GM12878 (cell line): ENCODE results near the gene SNRPD3. TPM values are rescaled to one million over a fixed set of nuclear protein-coding genes. Genes with fewer than 3 reads are reported as not detected.

ENCODE experiments used
- ATAC-seq: fragments of 200-7000 bp; cut with Tn5 transposase; 3 replicates; pipeline ENCODE4 v1.9.1; 2020; ENCODE audit warnings: mild to moderate bottlenecking, moderate library complexity
- BruUV-seq: library from RNA; stranded (reverse); fragments of 400-500 nt; replicated peaks from 2 replicates; lab custom pipeline; 2021; lab: Mats Ljungman, UMichigan
- CTCF ChIA-PET: fragments of 300-600 bp; sonication (Branson Sonifier 250); formaldehyde crosslinking; extraction: SDS; loops from one replicate; lab custom pipeline; 2021; ENCODE audit warnings: inconsistent platforms; lab: Yijun Ruan, JAX
- POLR2A ChIA-PET: fragments of 350-600 bp; formaldehyde crosslinking; extraction: SDS; loops from one replicate; lab custom pipeline; 2021; ENCODE audit warnings: inconsistent platforms; lab: Charles Lee
- RAD21 ChIA-PET: fragments of 300-600 bp; sonication (Branson Sonifier 250); formaldehyde crosslinking; loops from one replicate; lab custom pipeline; 2023; ENCODE audit warnings: antibody characterized with exemption; ENCODE audit not compliant: unreplicated experiment; lab: Charles Lee
- SMC1A ChIA-PET: fragments of 300-600 bp; sonication (Branson Sonifier 250); formaldehyde crosslinking; loops from one replicate; lab custom pipeline; 2023; ENCODE audit not compliant: unreplicated experiment, uncharacterized antibody; lab: Charles Lee
- DNase-seq: peaks from one replicate; pipeline ENCODE4 v3.0.0-alpha.2; 2011; ENCODE audit warnings: low read depth, low spot score
- FAIRE-seq: peaks from 3 replicates; lab custom pipeline; 2011; peaks lifted over from hg19 to GRCh38; lab: Jason Lieb, UNC
- H2AFZ ChIP-seq: 2 replicates; pipeline ENCODE4 v1.6.0; 2011; ENCODE audit warnings: low read depth, low read length, control low read depth; ENCODE audit not compliant: control insufficient read depth
- H3K27ac ChIP-seq: 2 replicates; pipeline ENCODE4 v1.5.1; 2011; ENCODE audit warnings: control low read depth; ENCODE audit not compliant: control insufficient read depth, insufficient read depth
- H3K27me3 ChIP-seq, 2 experiments: replicated peaks in 1 of 2; 2 replicates each; pipeline versions ENCODE4 v1.6.0 to v1.6.1; 2011; ENCODE audit warnings: low read length in 1 of 2; ENCODE audit not compliant: control insufficient read depth in 2 of 2, insufficient read depth in 2 of 2
- H3K36me3 ChIP-seq, 2 experiments: 2 replicates each; pipeline ENCODE4 v1.5.1; 2011; ENCODE audit warnings: low read length in 1 of 2; ENCODE audit not compliant: control insufficient read depth in 2 of 2, insufficient read depth in 2 of 2
- H3K4me1 ChIP-seq: 2 replicates; pipeline ENCODE4 v1.6.1; 2011; ENCODE audit warnings: mild to moderate bottlenecking, low read length, moderate library complexity, mixed read lengths; ENCODE audit not compliant: control insufficient read depth, insufficient read depth
- H3K4me2 ChIP-seq: 2 replicates; pipeline ENCODE4 v1.6.0; 2011; ENCODE audit warnings: control low read depth; ENCODE audit not compliant: control insufficient read depth, insufficient read depth
- H3K4me3 ChIP-seq: fragments of 200-600 bp; sonication (generic); 2 replicates; pipeline ENCODE4 v1.5.1; 2016
- H3K79me2 ChIP-seq: 2 replicates; pipeline ENCODE4 v1.6.0; 2011; ENCODE audit warnings: low read length; ENCODE audit not compliant: control insufficient read depth, insufficient read depth
- H3K9ac ChIP-seq: 2 replicates; pipeline ENCODE4 v1.8.0; 2011; ENCODE audit warnings: low read length, control low read depth, mixed read lengths; ENCODE audit not compliant: control insufficient read depth, insufficient read depth
- H3K9me3 ChIP-seq: replicated peaks from 3 replicates; pipeline ENCODE4 v1.5.1; 2011; ENCODE audit warnings: mild to moderate bottlenecking, low read length; ENCODE audit not compliant: control insufficient read depth, insufficient read depth
- H4K20me1 ChIP-seq: 2 replicates; pipeline ENCODE4 v1.6.0; 2011; ENCODE audit not compliant: control insufficient read depth, insufficient read depth
- FOXM1 ChIP-seq: IDR thresholded peaks from 2 replicates; pipeline ENCODE4 v1.6.1; 2012; ENCODE audit warnings: low read depth, mild to moderate bottlenecking, inconsistent platforms, low read length, moderate library complexity
- NFYB ChIP-seq: IDR thresholded peaks from 2 replicates; pipeline ENCODE4 v1.6.1; 2011; ENCODE audit warnings: low read depth, mild to moderate bottlenecking, low read length, improper control_type of control experiment, moderate library complexity; ENCODE audit not compliant: insufficient read depth
- POU2F2 ChIP-seq: IDR thresholded peaks from 3 replicates; pipeline ENCODE4 v1.6.1; 2011; ENCODE audit warnings: low read depth, mild to moderate bottlenecking, low read length, borderline replicate concordance
- SMAD5 ChIP-seq: IDR thresholded peaks from 2 replicates; pipeline ENCODE4 v1.6.1; 2016; ENCODE audit warnings: antibody characterized with exemption, low read depth
- SRF ChIP-seq, 2 experiments: IDR thresholded peaks; 2 replicates each; pipeline ENCODE4 v1.6.1; 2011; ENCODE audit warnings: low read depth in 2 of 2, low read length in 2 of 2, mild to moderate bottlenecking in 1 of 2, moderate library complexity in 1 of 2
- SUZ12 ChIP-seq: fragments of 200-600 bp; sonication (generic); IDR thresholded peaks from one replicate; pipeline ENCODE4 v1.6.1; 2018; ENCODE audit warnings: antibody characterized with exemption, mild to moderate bottlenecking; ENCODE audit not compliant: unreplicated experiment
- TAF1 ChIP-seq: IDR thresholded peaks from 2 replicates; pipeline ENCODE4 v1.6.1; 2011; ENCODE audit warnings: mild to moderate bottlenecking, low read depth, low read length, borderline replicate concordance
- TCF7 ChIP-seq: IDR thresholded peaks from 2 replicates; pipeline ENCODE4 v1.6.1; 2014; ENCODE audit warnings: antibody characterized with exemption, borderline replicate concordance
- WGBS: methylation state at CpG from one replicate; pipeline ENCODE4 v1.1.6; 2016; ENCODE audit warnings: low lambda C conversion rate; ENCODE audit not compliant: insufficient replicate concordance, insufficient coverage; ENCODE audit errors: missing lambda C conversion rate; 5-methylcytosine and 5-hydroxymethylcytosine counted together
- in situ Hi-C: fragments of 300-500 bp; cut with MboI; formaldehyde crosslinking; loops from 9 replicates; pipeline ENCODE4 v1.14.3; 2018; ENCODE audit warnings: mixed read lengths
- intact Hi-C: fragments of 100-400 bp; cut with micrococcal nuclease; formaldehyde crosslinking; loops from one replicate; pipeline ENCODE4 v1.14.2; 2022; ENCODE audit not compliant: unreplicated experiment
- polyA plus RNA-seq, 11 experiments: library from polyadenylated mRNA; depleted of rRNA in 4 of 11; unstranded in 6 of 11; stranded (reverse) in 5 of 11; fragments of >200 nt; fragmentation: Nextera tagmentation in 4 of 11; fragmentation: Illumina TruSeq in 1 of 11; extraction: Ambion mirVana in 4 of 11; extraction: Trizol in 1 of 11; gene quantifications; 1 replicate in 1 of 11; 2 replicates in 10 of 11; pipeline versions ENCODE4 v1.2.1 to v1.2.3, GENCODE V29; 2011 to 2016; ENCODE audit warnings: inconsistent platforms in 2 of 11, missing spikeins in 2 of 11, low read depth in 1 of 11
- total RNA-seq, 4 experiments: library from RNA; depleted of rRNA in 3 of 4; stranded (reverse); fragments of >200 nt in 3 of 4; fragmentation: Illumina TruSeq in 1 of 4; extraction: Trizol in 1 of 4; gene quantifications; 2 replicates each; pipeline versions ENCODE4 v1.2.1 to v1.2.3, GENCODE V29; 2013 to 2021
- TF ChIP-seq, protein P1 (sequence below): IDR thresholded peaks from 2 replicates; pipeline ENCODE4 v1.6.1; 2011; ENCODE audit warnings: borderline replicate concordance, low read depth, mild to moderate bottlenecking, moderate library complexity, low read length; ENCODE audit not compliant: insufficient read depth, poor library complexity, severe bottlenecking
- TF ChIP-seq, protein P2 (sequence below): fragments of 450-650 bp; IDR thresholded peaks from 2 replicates; pipeline ENCODE4 v1.6.1; 2017; ENCODE audit warnings: low read depth, mild to moderate bottlenecking, moderate library complexity
- TF ChIP-seq, protein P3 (sequence below): IDR thresholded peaks from 2 replicates; pipeline ENCODE4 v1.6.1; 2011; ENCODE audit warnings: mild to moderate bottlenecking, low read depth, low read length, moderate library complexity; ENCODE audit not compliant: insufficient replicate concordance

Gene SNRPD3
- total and polyA plus RNA-seq, 10 of the 15 experiments (the other 5 are each of a cell fraction or from before 2014, with no cell fraction given): 112 to 324 (median 242) TPM

DNA sequence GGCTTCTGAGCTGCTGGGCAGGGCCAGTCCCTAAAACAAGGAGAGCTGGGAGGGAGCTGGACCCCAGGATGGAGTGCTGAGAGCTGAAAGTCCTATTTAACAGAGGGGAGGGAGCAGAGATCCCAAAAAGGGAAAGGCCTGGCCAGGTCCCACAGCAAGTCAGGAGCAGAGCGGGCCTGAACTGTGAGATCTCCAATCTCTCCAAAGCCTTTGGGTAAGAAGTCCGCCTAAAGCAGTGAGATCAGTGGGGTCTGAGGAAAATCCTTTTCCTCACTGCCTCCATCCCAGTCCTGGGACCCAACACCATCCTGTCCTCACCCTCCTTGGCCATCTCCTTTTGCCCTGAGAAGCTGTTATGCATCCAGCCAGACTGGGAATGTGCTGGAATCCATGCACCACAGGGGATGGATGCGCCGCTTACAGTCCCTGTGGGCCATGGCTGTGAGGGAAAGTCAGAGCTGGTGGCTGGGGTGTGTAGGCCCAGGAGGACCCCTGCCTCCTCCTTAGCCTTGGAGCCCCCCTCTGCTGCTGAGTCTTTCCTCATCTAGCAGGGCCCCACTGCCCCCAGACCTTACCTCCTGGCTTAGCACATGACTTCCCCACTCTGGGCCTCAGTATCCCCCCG lies 28.5 kb downstream of the SNRPD3 start:
- no peak overlapping the region; the same call in 1 of the 2 replicates for H2AFZ ChIP-seq
- POLR2A ChIA-PET: no interaction called here
- BruUV-seq: no TSS peak
- no peak overlapping the region for H3K27ac ChIP-seq
- H3K4me2 ChIP-seq: no peak overlapping the region
- CTCF ChIA-PET: no interaction called here
- ATAC-seq (no peak), FAIRE-seq (no peak)
- SMC1A ChIA-PET: no interaction called here
- WGBS: 99% methylated on average over 5 of the region's 5 CpGs
- intact Hi-C loops: no loop called here
- no peaks in the 10 kb centered on the region for H3K27me3 ChIP-seq
- H3K9ac ChIP-seq: no peak overlapping the region
- RAD21 ChIA-PET: interaction anchor here (1.3 kb wide), 1 partner anchor 28 kb away, joined by 3 read pairs; the partner anchor contains the start of gene SNRPD3
- in situ Hi-C loops: no loop called here
- no peaks in the 10 kb centered on the region for H4K20me1 ChIP-seq
- no peaks in the 10 kb centered on the region for H3K9me3 ChIP-seq
- TF ChIP-seq, protein P1, sequence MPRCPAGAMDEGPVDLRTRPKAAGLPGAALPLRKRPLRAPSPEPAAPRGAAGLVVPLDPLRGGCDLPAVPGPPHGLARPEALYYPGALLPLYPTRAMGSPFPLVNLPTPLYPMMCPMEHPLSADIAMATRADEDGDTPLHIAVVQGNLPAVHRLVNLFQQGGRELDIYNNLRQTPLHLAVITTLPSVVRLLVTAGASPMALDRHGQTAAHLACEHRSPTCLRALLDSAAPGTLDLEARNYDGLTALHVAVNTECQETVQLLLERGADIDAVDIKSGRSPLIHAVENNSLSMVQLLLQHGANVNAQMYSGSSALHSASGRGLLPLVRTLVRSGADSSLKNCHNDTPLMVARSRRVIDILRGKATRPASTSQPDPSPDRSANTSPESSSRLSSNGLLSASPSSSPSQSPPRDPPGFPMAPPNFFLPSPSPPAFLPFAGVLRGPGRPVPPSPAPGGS: no peak
- TF ChIP-seq SUZ12: no peak
- TF ChIP-seq TCF7: no peak
- TF ChIP-seq, protein P2, sequence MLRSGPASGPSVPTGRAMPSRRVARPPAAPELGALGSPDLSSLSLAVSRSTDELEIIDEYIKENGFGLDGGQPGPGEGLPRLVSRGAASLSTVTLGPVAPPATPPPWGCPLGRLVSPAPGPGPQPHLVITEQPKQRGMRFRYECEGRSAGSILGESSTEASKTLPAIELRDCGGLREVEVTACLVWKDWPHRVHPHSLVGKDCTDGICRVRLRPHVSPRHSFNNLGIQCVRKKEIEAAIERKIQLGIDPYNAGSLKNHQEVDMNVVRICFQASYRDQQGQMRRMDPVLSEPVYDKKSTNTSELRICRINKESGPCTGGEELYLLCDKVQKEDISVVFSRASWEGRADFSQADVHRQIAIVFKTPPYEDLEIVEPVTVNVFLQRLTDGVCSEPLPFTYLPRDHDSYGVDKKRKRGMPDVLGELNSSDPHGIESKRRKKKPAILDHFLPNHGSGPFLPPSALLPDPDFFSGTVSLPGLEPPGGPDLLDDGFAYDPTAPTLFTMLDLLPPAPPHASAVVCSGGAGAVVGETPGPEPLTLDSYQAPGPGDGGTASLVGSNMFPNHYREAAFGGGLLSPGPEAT: no peak
- no peak for TF ChIP-seq TAF1
- TF ChIP-seq SRF (IDR thresholded peaks at IDR 0.05; ENCODE audit: low read depth in 2 of 2, low read length in 2 of 2): no peak
- TF ChIP-seq NFYB: no peak
- TF ChIP-seq FOXM1: no peak
- TF ChIP-seq POU2F2: no peak
- TF ChIP-seq, protein P3, sequence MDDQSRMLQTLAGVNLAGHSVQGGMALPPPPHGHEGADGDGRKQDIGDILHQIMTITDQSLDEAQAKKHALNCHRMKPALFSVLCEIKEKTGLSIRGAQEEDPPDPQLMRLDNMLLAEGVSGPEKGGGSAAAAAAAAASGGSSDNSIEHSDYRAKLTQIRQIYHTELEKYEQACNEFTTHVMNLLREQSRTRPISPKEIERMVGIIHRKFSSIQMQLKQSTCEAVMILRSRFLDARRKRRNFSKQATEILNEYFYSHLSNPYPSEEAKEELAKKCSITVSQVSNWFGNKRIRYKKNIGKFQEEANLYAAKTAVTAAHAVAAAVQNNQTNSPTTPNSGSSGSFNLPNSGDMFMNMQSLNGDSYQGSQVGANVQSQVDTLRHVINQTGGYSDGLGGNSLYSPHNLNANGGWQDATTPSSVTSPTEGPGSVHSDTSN: no peak
- no peak for TF ChIP-seq SMAD5
- TF ChIP-seq, all 136 proteins: peak for 0
- H3K4me3 ChIP-seq: no peak overlapping the region
- no peaks in the 10 kb centered on the region for H3K79me2 ChIP-seq
- H3K4me1 ChIP-seq: no peaks in the 10 kb centered on the region
- no peaks in the 10 kb centered on the region for H3K36me3 ChIP-seq
- no peak for DNase-seq
